ENCODE results near the gene BUB1B.

Gene BUB1B

GRCh38 chr15:40256638-40257235 lies 95.9 kb downstream of the BUB1B start:
- TF ChIP-seq CTCF (conservative IDR thresholded peaks at IDR 0.05; ENCODE audit: control insufficient read depth, insufficient read depth, low read depth, low read length) = no peak
- H3K4me3 ChIP-seq (ENCODE audit: control insufficient read depth, low read depth, low read length) = no peak overlapping the region
- no peak for DNase-seq (ENCODE audit: low read depth)

- DNase-seq (ENCODE audit: low read depth) = no peak
- no peak for TF ChIP-seq CTCF (conservative IDR thresholded peaks at IDR 0.05; ENCODE audit: control insufficient read depth, insufficient read depth, low read depth, low read length)
- no peak overlapping the region for H3K4me3 ChIP-seq (ENCODE audit: control insufficient read depth, low read depth, low read length)
These were observed 97.0 kb downstream of the BUB1B start for GRCh38 chr15:40257656-40258450.

GRCh38 chr15:40258544-40258943 lies 97.7 kb downstream of the BUB1B start:
- no peak overlapping the region for H3K4me3 ChIP-seq (ENCODE audit: control insufficient read depth, low read depth, low read length)
- no peak for DNase-seq (ENCODE audit: low read depth)

GRCh38 chr15:40259021-40259420 lies 98.2 kb downstream of the BUB1B start:
- H3K4me3 ChIP-seq (ENCODE audit: control insufficient read depth, low read depth, low read length) = no peak overlapping the region
- TF ChIP-seq CTCF (conservative IDR thresholded peaks at IDR 0.05; ENCODE audit: control insufficient read depth, insufficient read depth, low read depth, low read length) = no peak
- DNase-seq (ENCODE audit: low read depth) = no peak

More at GRCh38 chr15:40258544-40258943, 97.7 kb downstream of the BUB1B start:
- TF ChIP-seq CTCF (conservative IDR thresholded peaks at IDR 0.05; ENCODE audit: control insufficient read depth, insufficient read depth, low read depth, low read length) = no peak

GRCh38 chr15:40263024-40263754 lies 102.3 kb downstream of the BUB1B start:
- TF ChIP-seq CTCF (conservative IDR thresholded peaks at IDR 0.05; ENCODE audit: control insufficient read depth, insufficient read depth, low read depth, low read length) = no peak
- no peak overlapping the region for H3K4me3 ChIP-seq (ENCODE audit: control insufficient read depth, low read depth, low read length)
- DNase-seq (ENCODE audit: low read depth) = peak; percentile 79

GRCh38 chr15:40264321-40265153 lies 103.7 kb downstream of the BUB1B start:
- no peak for TF ChIP-seq CTCF (conservative IDR thresholded peaks at IDR 0.05; ENCODE audit: control insufficient read depth, insufficient read depth, low read depth, low read length)
- no peak for DNase-seq (ENCODE audit: low read depth)
- H3K4me3 ChIP-seq (ENCODE audit: control insufficient read depth, low read depth, low read length) = no peak overlapping the region
